HEK293 (cell line): ENCODE results near the gene CEBPB.
A peak's percentile ranks its signal among the peaks of the same experiment; 100 is the strongest.

ENCODE experiments used
- CTCF ChIA-PET: fragments of 350-600 bp; formaldehyde crosslinking; extraction: SDS; loops from one replicate; lab custom pipeline; 2021; ENCODE audit warnings: antibody characterized with exemption; lab: Yijun Ruan, JAX
- POLR2A ChIA-PET: fragments of 300-600 bp; formaldehyde crosslinking; extraction: SDS; loops from one replicate; lab custom pipeline; 2020; ENCODE audit warnings: antibody characterized with exemption, inconsistent platforms; lab: Yijun Ruan, JAX
- H3K27ac ChIP-seq: fragments of 200-500 bp; sonication (Bioruptor generic); 2 replicates; pipeline ENCODE4 v1.5.1; 2014; ENCODE audit warnings: low read depth, low read length, control low read depth, inconsistent platforms; ENCODE audit errors: extremely low read depth
- H3K36me3 ChIP-seq, 2 experiments: fragments of 200-500 bp in 1 of 2; sonication (Bioruptor generic) in 1 of 2; 1 replicate in 1 of 2; 2 replicates in 1 of 2; pipeline ENCODE4 v1.5.1; 2014 to 2017; ENCODE audit warnings: inconsistent platforms in 2 of 2, low read length in 2 of 2; ENCODE audit not compliant: control insufficient read depth in 2 of 2, insufficient read depth in 1 of 2
- H3K4me1 ChIP-seq: fragments of 200-500 bp; sonication (Bioruptor generic); 2 replicates; pipeline ENCODE4 v1.5.1; 2014; ENCODE audit warnings: mild to moderate bottlenecking, low read length, inconsistent platforms; ENCODE audit not compliant: control insufficient read depth, insufficient read depth
- H3K4me3 ChIP-seq: 2 replicates; pipeline ENCODE4 v1.5.1; 2011; ENCODE audit warnings: low read depth, mild to moderate bottlenecking, control low read depth, low read length, moderate library complexity
- H3K9me3 ChIP-seq: fragments of 200-500 bp; sonication (Bioruptor generic); 2 replicates; pipeline ENCODE4 v1.5.1; 2014; ENCODE audit warnings: low read depth, low read length, inconsistent platforms; ENCODE audit not compliant: control insufficient read depth, insufficient read depth
- PATZ1 ChIP-seq: fragments of 450-650 bp; formaldehyde crosslinking; IDR thresholded peaks from 2 replicates; pipeline ENCODE4 v1.5.1; 2016; ENCODE audit warnings: missing biosample characterization, missing genetic modification characterization
- PRDM4 ChIP-seq: fragments of 450-650 bp; formaldehyde crosslinking; IDR thresholded peaks from 2 replicates; pipeline ENCODE4 v1.5.1; 2017; ENCODE audit warnings: missing biosample characterization, missing genetic modification characterization
- ZBTB1 ChIP-seq: fragments of 450-650 bp; formaldehyde crosslinking; IDR thresholded peaks from 2 replicates; pipeline ENCODE4 v1.5.1; 2016; ENCODE audit warnings: missing biosample characterization, missing genetic modification characterization
- ZBTB17 ChIP-seq: fragments of 450-650 bp; formaldehyde crosslinking; IDR thresholded peaks from 2 replicates; pipeline ENCODE4 v1.5.1; 2016; ENCODE audit warnings: missing biosample characterization, missing genetic modification characterization
- ZBTB26 ChIP-seq: fragments of 450-650 bp; formaldehyde crosslinking; optimal IDR thresholded peaks from 2 replicates; pipeline ENCODE3; 2016; ENCODE audit warnings: missing biosample characterization, mild to moderate bottlenecking, missing genetic modification characterization
- ZBTB49 ChIP-seq: fragments of 450-650 bp; formaldehyde crosslinking; IDR thresholded peaks from 2 replicates; pipeline ENCODE4 v1.5.1; 2016; ENCODE audit warnings: missing biosample characterization, missing genetic modification characterization, low read depth
- ZNF175 ChIP-seq: fragments of 450-650 bp; formaldehyde crosslinking; IDR thresholded peaks from 2 replicates; pipeline ENCODE4 v1.5.1; 2016; ENCODE audit warnings: missing biosample characterization, missing genetic modification characterization
- ZNF292 ChIP-seq: fragments of 450-650 bp; formaldehyde crosslinking; IDR thresholded peaks from 2 replicates; pipeline ENCODE4 v1.5.1; 2016; ENCODE audit warnings: low read depth, missing biosample characterization, missing genetic modification characterization, borderline replicate concordance
- ZNF354C ChIP-seq: fragments of 450-650 bp; formaldehyde crosslinking; IDR thresholded peaks from 2 replicates; pipeline ENCODE4 v1.5.1; 2016; ENCODE audit warnings: missing biosample characterization, missing genetic modification characterization, low read depth, borderline replicate concordance
- ZNF548 ChIP-seq: fragments of 450-650 bp; formaldehyde crosslinking; IDR thresholded peaks from 2 replicates; pipeline ENCODE4 v1.5.1; 2016; ENCODE audit warnings: missing biosample characterization, missing genetic modification characterization
- ZNF768 ChIP-seq: fragments of 450-650 bp; formaldehyde crosslinking; IDR thresholded peaks from 2 replicates; pipeline ENCODE4 v1.5.1; 2018; ENCODE audit warnings: missing biosample characterization, mild to moderate bottlenecking, missing genetic modification characterization
- ZNF830 ChIP-seq: fragments of 450-650 bp; IDR thresholded peaks from 2 replicates; pipeline ENCODE4 v1.5.0; 2018; ENCODE audit warnings: missing biosample characterization, missing genetic modification characterization, low read depth, mild to moderate bottlenecking, moderate library complexity
- ZSCAN30 ChIP-seq: fragments of 450-650 bp; IDR thresholded peaks from 2 replicates; pipeline ENCODE4 v1.5.1; 2018; ENCODE audit warnings: missing biosample characterization, mild to moderate bottlenecking, missing genetic modification characterization, moderate library complexity

The CEBPB gene

GRCh38 chr20:50163570-50164317 is 26.9 kb upstream of the CEBPB start:
- Histone ChIP-seq H3K4me3 (no peak overlapping the region), H3K36me3 (no peaks in the 10 kb centered on the region), H3K4me1 (no peaks in the 10 kb centered on the region), H3K27ac (0 out of 2 replicates have a peak overlapping the region, but pooled peaks have one; percentile 19), H3K9me3 (no peaks in the 10 kb centered on the region)
- CTCF ChIA-PET = interaction anchor here (1.3 kb wide), 1 partner anchor 182 kb away, joined by 3 read pairs; no protein-coding TSS in a partner anchor
- peak; percentile 31; the same call in 1 of the 2 replicates for TF ChIP-seq PRDM4 (tag by site-specific recombination)
- TF ChIP-seq ZNF292 (tag by site-specific recombination) = no peak
- no peak for TF ChIP-seq ZNF354C (tag by site-specific recombination)
- TF ChIP-seq ZBTB26 (tag by site-specific recombination) = peak; percentile 4
- TF ChIP-seq ZBTB1 (tag by site-specific recombination) = no peak
- TF ChIP-seq ZSCAN30 = no peak
- no peak for TF ChIP-seq ZNF768 (tag by site-specific recombination)
- no peak for TF ChIP-seq ZNF548
- TF ChIP-seq ZBTB17 = peak; percentile 63; the same call in 1 of the 2 replicates
- no peak for TF ChIP-seq PATZ1 (tag by site-specific recombination)
- no peak for TF ChIP-seq ZNF175 (tag by site-specific recombination)
- no peak for TF ChIP-seq ZNF830 (tag by site-specific recombination)
- no peak for TF ChIP-seq ZBTB49 (tag by site-specific recombination)
- POLR2A ChIA-PET = interaction anchor here (1.3 kb wide), 1 partner anchor 10 kb away, joined by 7 read pairs; the partner anchor contains the start of gene PEDS1
